A549 (cell line): ENCODE results near the gene IGFBP2. TPM values are rescaled to one million over a fixed set of nuclear protein-coding genes. Genes with fewer than 3 reads are reported as not detected.

ENCODE experiments used
- ATAC-seq, 2 experiments: fragments of 200-7000 bp in 1 of 2; fragments of >200 bp in 1 of 2; cut with Nextera tagmentation in 1 of 2; cut with Tn5 transposase in 1 of 2; 3 replicates each; pipeline versions ENCODE4 v1.8.0 to v1.9.1; 2018 to 2020; ENCODE audit warnings: mild to moderate bottlenecking in 1 of 2, moderate library complexity in 1 of 2
- CTCF ChIA-PET: fragments of 300-600 bp; sonication (Branson Sonifier 250); formaldehyde crosslinking; extraction: SDS; loops from one replicate; lab custom pipeline; 2021; ENCODE audit warnings: antibody characterized with exemption, inconsistent platforms; lab: Yijun Ruan, JAX
- POLR2A ChIA-PET: fragments of 350-600 bp; formaldehyde crosslinking; extraction: SDS; loops from one replicate; lab custom pipeline; 2021; ENCODE audit warnings: antibody characterized with exemption, inconsistent platforms; lab: Yijun Ruan, JAX
- DNase-seq, 2 experiments: peaks; one replicate each; pipeline versions ENCODE4 v3.0.0 to v3.0.0-alpha.2; 2011 to 2016; ENCODE audit warnings: low read depth in 1 of 2, low spot score in 1 of 2
- FAIRE-seq: peaks from 2 replicates; lab custom pipeline; 2011; peaks lifted over from hg19 to GRCh38; lab: Jason Lieb, UNC
- H3K27ac ChIP-seq, 2 experiments: fragments of >200 bp; sonication (Bioruptor Twin); formaldehyde crosslinking; 3 replicates each; pipeline ENCODE4 v1.5.1; 2016 to 2017
- H3K4me1 ChIP-seq: fragments of >200 bp; sonication (Bioruptor Twin); formaldehyde crosslinking; 3 replicates; pipeline ENCODE4 v1.6.1; 2016
- H3K4me2 ChIP-seq: fragments of >200 bp; sonication (Bioruptor Twin); formaldehyde crosslinking; 3 replicates; pipeline ENCODE4 v1.6.1; 2016
- H3K4me3 ChIP-seq: fragments of >200 bp; sonication (Bioruptor Twin); formaldehyde crosslinking; 3 replicates; pipeline ENCODE4 v1.5.1; 2016
- H3K9me3 ChIP-seq: fragments of >200 bp; sonication (Bioruptor Twin); formaldehyde crosslinking; 3 replicates; pipeline ENCODE4 v1.6.1; 2016
- CBX2 ChIP-seq: fragments of 200-600 bp; sonication (generic); IDR thresholded peaks from 2 replicates; pipeline ENCODE4 v1.6.1; 2016; ENCODE audit warnings: low read depth, mild to moderate bottlenecking, borderline replicate concordance
- CBX8 ChIP-seq: fragments of 200-600 bp; sonication (generic); IDR thresholded peaks from 2 replicates; pipeline ENCODE4 v1.6.1; 2016
- CHD4 ChIP-seq: fragments of 200-600 bp; sonication (generic); IDR thresholded peaks from 2 replicates; pipeline ENCODE4 v1.6.1; 2016; ENCODE audit warnings: antibody characterized with exemption, mild to moderate bottlenecking, borderline replicate concordance
- EHF ChIP-seq: fragments of 250-450 bp; sonication (Bioruptor Pico); IDR thresholded peaks from 2 replicates; pipeline ENCODE4 v1.5.0; 2020; ENCODE audit warnings: mild to moderate bottlenecking
- ESRRA ChIP-seq: fragments of 150-350 bp; IDR thresholded peaks from 2 replicates; pipeline ENCODE4 v1.6.1; 2014; ENCODE audit warnings: mild to moderate bottlenecking, low read length, borderline replicate concordance
- FOXS1 ChIP-seq: fragments of 250-450 bp; sonication (Bioruptor Pico); IDR thresholded peaks from 2 replicates; pipeline ENCODE4 v1.5.0; 2020; ENCODE audit warnings: mild to moderate bottlenecking, moderate library complexity
- JUN ChIP-seq, 2 experiments: fragments of >200 bp; sonication (Bioruptor Twin); formaldehyde crosslinking; IDR thresholded peaks; 2 replicates in 1 of 2; 3 replicates in 1 of 2; pipeline ENCODE4 v1.6.1; 2016 to 2017
- JUNB ChIP-seq: fragments of >200 bp; sonication (Bioruptor Twin); formaldehyde crosslinking; IDR thresholded peaks from 2 replicates; pipeline ENCODE4 v1.6.1; 2016
- MAFK ChIP-seq: fragments of 450-650 bp; IDR thresholded peaks from 2 replicates; pipeline ENCODE4 v1.6.1; 2014; ENCODE audit not compliant: partially characterized antibody
- NFE2L2 ChIP-seq: fragments of 150-350 bp; conservative IDR thresholded peaks from 2 replicates; pipeline ENCODE4 v1.6.1; 2014; ENCODE audit warnings: low read length
- POLR2A ChIP-seq: IDR thresholded peaks from 2 replicates; pipeline ENCODE4 v1.6.1; 2012; ENCODE audit warnings: mild to moderate bottlenecking, low read length
- RAD21 ChIP-seq, 2 experiments: fragments of >200 bp in 1 of 2; sonication (Bioruptor Twin) in 1 of 2; formaldehyde crosslinking in 1 of 2; IDR thresholded peaks in 1 of 2; conservative IDR thresholded peaks in 1 of 2; 2 replicates in 1 of 2; 3 replicates in 1 of 2; pipeline ENCODE4 v1.6.1; 2012 to 2018; ENCODE audit warnings: inconsistent platforms in 1 of 2
- RFX5 ChIP-seq: fragments of 450-650 bp; IDR thresholded peaks from 2 replicates; pipeline ENCODE4 v1.7.1; 2014; ENCODE audit warnings: antibody characterized with exemption, mild to moderate bottlenecking, moderate library complexity
- RNF2 ChIP-seq: fragments of 200-600 bp; sonication (generic); IDR thresholded peaks from 2 replicates; pipeline ENCODE4 v1.6.1; 2016; ENCODE audit warnings: low read depth, mild to moderate bottlenecking, antibody characterized with exemption, moderate library complexity, borderline replicate concordance
- WGBS: methylation state at CpG from one replicate; pipeline ENCODE4 v1.1.6; 2017; ENCODE audit errors: missing lambda C conversion rate; 5-methylcytosine and 5-hydroxymethylcytosine counted together
- polyA plus RNA-seq, 4 experiments: library from polyadenylated mRNA; depleted of rRNA in 3 of 4; stranded (reverse); fragments of >200 nt; fragmentation: RNase III in 1 of 4; extraction: RNeasy Plus Mini Kit Qiagen cat#74134 plus additional on column Dnase treatment in 1 of 4; gene quantifications; 2 replicates in 3 of 4; 3 replicates in 1 of 4; pipeline ENCODE4 v1.2.3, GENCODE V29; 2011 to 2017
- TF ChIP-seq, protein P1 (sequence below): IDR thresholded peaks from 2 replicates; pipeline ENCODE4 v1.6.1; 2012; ENCODE audit warnings: low read depth, borderline replicate concordance
- TF ChIP-seq, protein P2 (sequence below): IDR thresholded peaks from 2 replicates; pipeline ENCODE4 v1.6.1; 2012
- TF ChIP-seq, protein P3 (sequence below): fragments of 450-650 bp; IDR thresholded peaks from 2 replicates; pipeline ENCODE4 v1.6.1; 2014; ENCODE audit warnings: antibody characterized with exemption
- TF ChIP-seq, protein P4 (sequence below): fragments of >200 bp; sonication (Bioruptor Twin); formaldehyde crosslinking; IDR thresholded peaks from 2 replicates; pipeline ENCODE4 v1.6.1; 2016
- TF ChIP-seq, protein P5 (sequence below): fragments of 200-600 bp; sonication (generic); IDR thresholded peaks from 2 replicates; pipeline ENCODE4 v1.6.1; 2016; ENCODE audit warnings: antibody characterized with exemption, mild to moderate bottlenecking, moderate library complexity
- TF ChIP-seq, protein P6 (sequence below): fragments of 250-450 bp; sonication (Bioruptor Pico); IDR thresholded peaks from 2 replicates; pipeline ENCODE4 v1.5.0; 2021; ENCODE audit warnings: mild to moderate bottlenecking, moderate library complexity, borderline replicate concordance
- TF ChIP-seq, protein P7 (sequence below): fragments of >200 bp; sonication (Bioruptor Twin); formaldehyde crosslinking; IDR thresholded peaks from 3 replicates; pipeline ENCODE4 v1.6.1; 2016
- TF ChIP-seq, protein P8 (sequence below): IDR thresholded peaks from 2 replicates; pipeline ENCODE4 v1.6.1; 2012

The IGFBP2 gene
- polyA plus RNA-seq, 2 of the 4 experiments (the other 2 are of a cell fraction) = 26.1 to 34.9 TPM

DNA sequence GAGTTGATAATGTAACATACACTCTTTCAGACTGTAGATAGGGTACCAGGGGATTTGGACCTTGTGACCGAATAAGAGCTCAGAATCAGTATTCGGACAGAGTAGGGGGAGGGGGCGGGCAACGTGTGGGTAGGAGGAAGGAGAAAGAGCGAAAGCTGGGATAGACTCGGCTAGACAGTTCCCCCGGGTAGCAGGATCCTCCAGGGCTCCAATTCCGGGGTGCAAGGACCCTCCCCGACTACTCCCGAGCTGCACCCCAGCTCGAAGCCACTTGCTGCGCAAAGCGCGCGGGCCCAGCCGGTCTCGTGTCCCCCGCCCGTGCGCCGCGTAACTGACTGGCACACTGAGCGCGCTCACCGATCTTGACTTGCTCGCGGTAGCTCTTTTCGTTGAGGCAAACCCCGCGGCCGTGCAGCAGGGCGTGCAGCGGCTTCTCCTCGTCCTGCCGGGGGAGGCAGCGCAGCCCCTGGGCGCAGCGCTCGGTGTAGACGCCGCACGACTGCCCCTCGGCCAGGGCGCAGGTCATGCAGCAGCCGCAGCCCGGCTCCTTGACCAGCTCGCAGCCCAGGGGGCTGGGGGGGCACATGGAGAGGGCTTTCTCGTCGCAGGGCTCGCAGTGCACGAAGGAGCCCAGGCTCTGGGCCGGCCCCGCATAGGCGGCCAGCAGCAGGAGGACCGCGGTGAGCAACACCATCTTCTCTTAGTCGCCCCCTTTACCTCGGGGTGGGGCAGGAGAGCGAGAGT, 61.0 kb downstream of the IGFBP2 start:
- peak overlapping the region in 1 of 2 experiments; percentile 53; a peak in 2 of 6 replicates for H3K27ac ChIP-seq
- ATAC-seq (peak; percentile 17 to 58), FAIRE-seq (no peak), DNase-seq (peak; percentile 21 to 54)
- CTCF ChIA-PET = interaction anchor here (1.2 to 3.4 kb wide), 5 partner anchors 9 to 1019 kb away, joined by 3 to 15 read pairs (median 5); no protein-coding TSS in a partner anchor
- POLR2A ChIA-PET = no interaction called here
- H3K4me2 ChIP-seq = peak overlapping the region; percentile 94
- 31% methylated on average over 22 of the region's 59 CpGs for WGBS
- H3K9me3 ChIP-seq = no peaks in the 10 kb centered on the region
- TF ChIP-seq, protein P1, sequence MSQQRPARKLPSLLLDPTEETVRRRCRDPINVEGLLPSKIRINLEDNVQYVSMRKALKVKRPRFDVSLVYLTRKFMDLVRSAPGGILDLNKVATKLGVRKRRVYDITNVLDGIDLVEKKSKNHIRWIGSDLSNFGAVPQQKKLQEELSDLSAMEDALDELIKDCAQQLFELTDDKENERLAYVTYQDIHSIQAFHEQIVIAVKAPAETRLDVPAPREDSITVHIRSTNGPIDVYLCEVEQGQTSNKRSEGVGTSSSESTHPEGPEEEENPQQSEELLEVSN = 0 out of 2 replicates have a peak, but pooled peaks have one; percentile 53
- TF ChIP-seq, protein P2, sequence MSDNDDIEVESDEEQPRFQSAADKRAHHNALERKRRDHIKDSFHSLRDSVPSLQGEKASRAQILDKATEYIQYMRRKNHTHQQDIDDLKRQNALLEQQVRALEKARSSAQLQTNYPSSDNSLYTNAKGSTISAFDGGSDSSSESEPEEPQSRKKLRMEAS = peak; percentile 48
- peak; percentile 45; the same call in 1 of the 2 replicates for TF ChIP-seq RNF2
- TF ChIP-seq CBX8 = no peak
- H3K4me3 ChIP-seq = peak overlapping the region; percentile 52
- H3K4me1 ChIP-seq = peaks cover 31% of the 10 kb centered on the region; the same call in 2 of the 3 replicates

DNA sequence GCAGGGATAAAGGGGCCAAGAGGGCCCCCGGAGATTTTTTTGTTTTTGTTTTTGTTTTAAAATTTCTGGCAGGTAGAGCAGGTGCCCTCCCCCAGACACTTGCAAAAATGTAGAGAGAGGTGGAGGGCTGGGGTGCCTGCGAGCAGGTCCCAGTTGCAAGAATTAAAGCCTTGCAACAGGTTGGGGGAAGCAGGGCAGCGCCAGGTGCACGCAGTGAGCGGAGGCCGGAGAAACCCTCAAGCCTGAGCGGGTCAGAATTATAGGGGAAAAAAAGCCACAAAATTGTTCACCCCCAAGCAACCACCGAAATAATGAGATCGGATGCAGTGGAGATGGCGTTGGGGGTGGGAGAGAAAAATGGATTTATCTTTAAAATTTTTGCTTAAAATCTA, 61.6 kb downstream of the IGFBP2 start:
- peaks cover 31% of the 10 kb centered on the region; the same call in 2 of the 3 replicates for H3K4me1 ChIP-seq
- no peak for ATAC-seq
- DNase-seq = no peak
- POLR2A ChIA-PET = no interaction called here
- peak overlapping the region; percentile 94 for H3K4me2 ChIP-seq
- WGBS = 86% methylated on average over 10 of the region's 10 CpGs
- no peak overlapping the region; a peak in 1 of 6 replicates for H3K27ac ChIP-seq
- TF ChIP-seq, protein P3, sequence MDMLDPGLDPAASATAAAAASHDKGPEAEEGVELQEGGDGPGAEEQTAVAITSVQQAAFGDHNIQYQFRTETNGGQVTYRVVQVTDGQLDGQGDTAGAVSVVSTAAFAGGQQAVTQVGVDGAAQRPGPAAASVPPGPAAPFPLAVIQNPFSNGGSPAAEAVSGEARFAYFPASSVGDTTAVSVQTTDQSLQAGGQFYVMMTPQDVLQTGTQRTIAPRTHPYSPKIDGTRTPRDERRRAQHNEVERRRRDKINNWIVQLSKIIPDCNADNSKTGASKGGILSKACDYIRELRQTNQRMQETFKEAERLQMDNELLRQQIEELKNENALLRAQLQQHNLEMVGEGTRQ = no peak
- TF ChIP-seq, protein P4, sequence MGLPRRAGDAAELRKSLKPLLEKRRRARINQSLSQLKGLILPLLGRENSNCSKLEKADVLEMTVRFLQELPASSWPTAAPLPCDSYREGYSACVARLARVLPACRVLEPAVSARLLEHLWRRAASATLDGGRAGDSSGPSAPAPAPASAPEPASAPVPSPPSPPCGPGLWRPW = no peak
- TF ChIP-seq, protein P5, sequence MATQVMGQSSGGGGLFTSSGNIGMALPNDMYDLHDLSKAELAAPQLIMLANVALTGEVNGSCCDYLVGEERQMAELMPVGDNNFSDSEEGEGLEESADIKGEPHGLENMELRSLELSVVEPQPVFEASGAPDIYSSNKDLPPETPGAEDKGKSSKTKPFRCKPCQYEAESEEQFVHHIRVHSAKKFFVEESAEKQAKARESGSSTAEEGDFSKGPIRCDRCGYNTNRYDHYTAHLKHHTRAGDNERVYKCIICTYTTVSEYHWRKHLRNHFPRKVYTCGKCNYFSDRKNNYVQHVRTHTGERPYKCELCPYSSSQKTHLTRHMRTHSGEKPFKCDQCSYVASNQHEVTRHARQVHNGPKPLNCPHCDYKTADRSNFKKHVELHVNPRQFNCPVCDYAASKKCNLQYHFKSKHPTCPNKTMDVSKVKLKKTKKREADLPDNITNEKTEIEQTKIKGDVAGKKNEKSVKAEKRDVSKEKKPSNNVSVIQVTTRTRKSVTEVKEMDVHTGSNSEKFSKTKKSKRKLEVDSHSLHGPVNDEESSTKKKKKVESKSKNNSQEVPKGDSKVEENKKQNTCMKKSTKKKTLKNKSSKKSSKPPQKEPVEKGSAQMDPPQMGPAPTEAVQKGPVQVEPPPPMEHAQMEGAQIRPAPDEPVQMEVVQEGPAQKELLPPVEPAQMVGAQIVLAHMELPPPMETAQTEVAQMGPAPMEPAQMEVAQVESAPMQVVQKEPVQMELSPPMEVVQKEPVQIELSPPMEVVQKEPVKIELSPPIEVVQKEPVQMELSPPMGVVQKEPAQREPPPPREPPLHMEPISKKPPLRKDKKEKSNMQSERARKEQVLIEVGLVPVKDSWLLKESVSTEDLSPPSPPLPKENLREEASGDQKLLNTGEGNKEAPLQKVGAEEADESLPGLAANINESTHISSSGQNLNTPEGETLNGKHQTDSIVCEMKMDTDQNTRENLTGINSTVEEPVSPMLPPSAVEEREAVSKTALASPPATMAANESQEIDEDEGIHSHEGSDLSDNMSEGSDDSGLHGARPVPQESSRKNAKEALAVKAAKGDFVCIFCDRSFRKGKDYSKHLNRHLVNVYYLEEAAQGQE = no peak
- TF ChIP-seq, protein P6, sequence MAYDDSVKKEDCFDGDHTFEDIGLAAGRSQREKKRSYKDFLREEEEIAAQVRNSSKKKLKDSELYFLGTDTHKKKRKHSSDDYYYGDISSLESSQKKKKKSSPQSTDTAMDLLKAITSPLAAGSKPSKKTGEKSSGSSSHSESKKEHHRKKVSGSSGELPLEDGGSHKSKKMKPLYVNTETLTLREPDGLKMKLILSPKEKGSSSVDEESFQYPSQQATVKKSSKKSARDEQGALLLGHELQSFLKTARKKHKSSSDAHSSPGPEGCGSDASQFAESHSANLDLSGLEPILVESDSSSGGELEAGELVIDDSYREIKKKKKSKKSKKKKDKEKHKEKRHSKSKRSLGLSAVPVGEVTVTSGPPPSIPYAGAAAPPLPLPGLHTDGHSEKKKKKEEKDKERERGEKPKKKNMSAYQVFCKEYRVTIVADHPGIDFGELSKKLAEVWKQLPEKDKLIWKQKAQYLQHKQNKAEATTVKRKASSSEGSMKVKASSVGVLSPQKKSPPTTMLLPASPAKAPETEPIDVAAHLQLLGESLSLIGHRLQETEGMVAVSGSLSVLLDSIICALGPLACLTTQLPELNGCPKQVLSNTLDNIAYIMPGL (CRISPR knock-in tag) = no peak
- TF ChIP-seq RFX5 (no peak), POLR2A (no peak), CBX2 (no peak), CHD4 (no peak), RAD21 (conservative IDR thresholded peaks at IDR 0.05 in 1 of 2, IDR thresholded peaks at IDR 0.05 in 1 of 2) (no peak), EHF (CRISPR knock-in tag) (no peak), FOXS1 (CRISPR knock-in tag) (no peak), JUNB (no peak), JUN (IDR thresholded peaks at IDR 0.05) (no peak), ESRRA (no peak), NFE2L2 (no peak), MAFK (no peak)
- TF ChIP-seq, protein P1 = no peak
- TF ChIP-seq, protein P7, sequence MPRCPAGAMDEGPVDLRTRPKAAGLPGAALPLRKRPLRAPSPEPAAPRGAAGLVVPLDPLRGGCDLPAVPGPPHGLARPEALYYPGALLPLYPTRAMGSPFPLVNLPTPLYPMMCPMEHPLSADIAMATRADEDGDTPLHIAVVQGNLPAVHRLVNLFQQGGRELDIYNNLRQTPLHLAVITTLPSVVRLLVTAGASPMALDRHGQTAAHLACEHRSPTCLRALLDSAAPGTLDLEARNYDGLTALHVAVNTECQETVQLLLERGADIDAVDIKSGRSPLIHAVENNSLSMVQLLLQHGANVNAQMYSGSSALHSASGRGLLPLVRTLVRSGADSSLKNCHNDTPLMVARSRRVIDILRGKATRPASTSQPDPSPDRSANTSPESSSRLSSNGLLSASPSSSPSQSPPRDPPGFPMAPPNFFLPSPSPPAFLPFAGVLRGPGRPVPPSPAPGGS = no peak
- TF ChIP-seq, protein P8, sequence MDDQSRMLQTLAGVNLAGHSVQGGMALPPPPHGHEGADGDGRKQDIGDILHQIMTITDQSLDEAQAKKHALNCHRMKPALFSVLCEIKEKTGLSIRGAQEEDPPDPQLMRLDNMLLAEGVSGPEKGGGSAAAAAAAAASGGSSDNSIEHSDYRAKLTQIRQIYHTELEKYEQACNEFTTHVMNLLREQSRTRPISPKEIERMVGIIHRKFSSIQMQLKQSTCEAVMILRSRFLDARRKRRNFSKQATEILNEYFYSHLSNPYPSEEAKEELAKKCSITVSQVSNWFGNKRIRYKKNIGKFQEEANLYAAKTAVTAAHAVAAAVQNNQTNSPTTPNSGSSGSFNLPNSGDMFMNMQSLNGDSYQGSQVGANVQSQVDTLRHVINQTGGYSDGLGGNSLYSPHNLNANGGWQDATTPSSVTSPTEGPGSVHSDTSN = no peak
- H3K9me3 ChIP-seq = no peaks in the 10 kb centered on the region
- peak overlapping the region; percentile 52; the same call in 2 of the 3 replicates for H3K4me3 ChIP-seq
- CTCF ChIA-PET = interaction anchor here (0.7 to 3.4 kb wide), 6 partner anchors 10 to 1206 kb away, joined by 3 to 15 read pairs (median 4); no protein-coding TSS in a partner anchor
- no peak for FAIRE-seq
